Trophoblast cell (in vitro differentiated cells and primary cell): ENCODE data around the gene NCOA3.

Source experiments
- DNase-seq, 2 donors: peaks; one replicate each; pipeline ENCODE4 v3.0.0-alpha.2; 2016
- H2AFZ ChIP-seq: 2 replicates; pipeline ENCODE4 v1.6.1; 2013; ENCODE audit warnings: low read length, moderate library complexity, mild to moderate bottlenecking; ENCODE audit not compliant: insufficient read depth, poor library complexity
- H2AK5ac ChIP-seq: 2 replicates; pipeline ENCODE4 v1.6.1; 2013; ENCODE audit warnings: mild to moderate bottlenecking, low read length
- H2BK120ac ChIP-seq: 2 replicates; pipeline ENCODE4 v1.6.1; 2013; ENCODE audit warnings: low read length, mild to moderate bottlenecking, moderate library complexity; ENCODE audit not compliant: insufficient read depth, poor library complexity
- H2BK12ac ChIP-seq: 2 replicates; pipeline ENCODE4 v1.6.1; 2013; ENCODE audit warnings: mild to moderate bottlenecking, low read length, moderate library complexity
- H2BK5ac ChIP-seq: 2 replicates; pipeline ENCODE4 v1.6.1; 2013; ENCODE audit warnings: low read length, low read depth, moderate library complexity, mild to moderate bottlenecking; ENCODE audit not compliant: poor library complexity
- H3K14ac ChIP-seq: 2 replicates; pipeline ENCODE4 v1.6.1; 2013; ENCODE audit warnings: mild to moderate bottlenecking, low read length
- H3K18ac ChIP-seq: 2 replicates; pipeline ENCODE4 v1.6.1; 2013; ENCODE audit warnings: mild to moderate bottlenecking, low read length
- H3K23ac ChIP-seq: 2 replicates; pipeline ENCODE4 v1.6.1; 2013; ENCODE audit warnings: low read length
- H3K27ac ChIP-seq: 2 replicates; pipeline ENCODE4 v1.5.1; 2013; ENCODE audit warnings: low read depth, mild to moderate bottlenecking, inconsistent platforms, low read length, moderate library complexity
- H3K27me3 ChIP-seq: 2 replicates; pipeline ENCODE4 v1.6.1; 2013; ENCODE audit warnings: inconsistent platforms, mild to moderate bottlenecking, low read length, moderate library complexity; ENCODE audit not compliant: insufficient read depth
- H3K36me3 ChIP-seq, 2 experiments: 1 replicate in 1 of 2; 2 replicates in 1 of 2; pipeline ENCODE4 v1.6.1; 2013; ENCODE audit warnings: low read length in 2 of 2, mild to moderate bottlenecking in 2 of 2, moderate library complexity in 1 of 2; ENCODE audit not compliant: insufficient read depth in 2 of 2, control insufficient read depth in 1 of 2
- H3K4ac ChIP-seq: 2 replicates; pipeline ENCODE4 v1.6.1; 2013; ENCODE audit warnings: low read depth, mild to moderate bottlenecking, low read length, moderate library complexity
- H3K4me1 ChIP-seq, 2 experiments: 1 replicate in 1 of 2; 2 replicates in 1 of 2; pipeline ENCODE4 v1.6.1; 2013; ENCODE audit warnings: low read length in 2 of 2, mild to moderate bottlenecking in 2 of 2, moderate library complexity in 1 of 2; ENCODE audit not compliant: insufficient read depth in 2 of 2, control insufficient read depth in 1 of 2
- H3K4me2 ChIP-seq: 2 replicates; pipeline ENCODE4 v1.6.1; 2013; ENCODE audit warnings: inconsistent platforms, mild to moderate bottlenecking, low read length, moderate library complexity
- H3K4me3 ChIP-seq: 2 replicates; pipeline ENCODE4 v1.5.1; 2013; ENCODE audit warnings: mild to moderate bottlenecking, low read depth, low read length, inconsistent platforms
- H3K79me1 ChIP-seq: one replicate; pipeline ENCODE4 v1.6.1; 2013; ENCODE audit warnings: low read length
- H3K79me2 ChIP-seq: 2 replicates; pipeline ENCODE4 v1.6.1; 2013; ENCODE audit warnings: low read length, mild to moderate bottlenecking; ENCODE audit not compliant: control insufficient read depth, insufficient read depth, poor library complexity
- H3K9ac ChIP-seq: 2 replicates; pipeline ENCODE4 v1.6.1; 2013; ENCODE audit warnings: mild to moderate bottlenecking, low read length
- H3K9me3 ChIP-seq: 2 replicates; pipeline ENCODE4 v1.6.1; 2013; ENCODE audit warnings: low read depth, mild to moderate bottlenecking, control low read depth, inconsistent platforms, low read length; ENCODE audit not compliant: insufficient read depth
- H4K12ac ChIP-seq: 2 replicates; pipeline ENCODE4 v1.6.1; 2013; ENCODE audit warnings: low read depth, mild to moderate bottlenecking, low read length, moderate library complexity
- H4K8ac ChIP-seq: 2 replicates; pipeline ENCODE4 v1.6.1; 2013; ENCODE audit warnings: low read depth, mild to moderate bottlenecking, low read length, moderate library complexity
- H4K91ac ChIP-seq: one replicate; pipeline ENCODE4 v1.6.1; 2013; ENCODE audit warnings: low read depth, mild to moderate bottlenecking, low read length, moderate library complexity
- WGBS: extraction: QIAGEN DNeasy Blood & Tissue Kit; methylation state at CpG from one replicate; pipeline ENCODE4 v1.1.7; 2013; ENCODE audit warnings: missing lambda C conversion rate; ENCODE audit not compliant: insufficient read length, insufficient coverage; ENCODE audit errors: extremely low coverage; 5-methylcytosine and 5-hydroxymethylcytosine counted together

The NCOA3 gene

GRCh38 chr20:47464380-47465101, 37.1 kb upstream of the NCOA3 start:
- Histone ChIP-seq H2AK5ac (no peak overlapping the region), H2AFZ (no peak overlapping the region)
- no CpG with 5 or more reads among the region's 11 CpGs for WGBS

GRCh38 chr20:47465335-47466090, 36.2 kb upstream of the NCOA3 start:
- Histone ChIP-seq H3K27me3 (no peaks in the 10 kb centered on the region), H4K12ac (no peak overlapping the region), H2AFZ (no peak overlapping the region), H2AK5ac (peak overlapping the region; percentile 82), H3K4me1 (peaks cover 12 to 16% of the 10 kb centered on the region in 2 experiments), H4K91ac (peak overlapping the region; percentile 89), H3K14ac (peak overlapping the region; percentile 83), H3K23ac (no peak overlapping the region), H3K4me3 (no peak overlapping the region), H2BK120ac (peak overlapping the region; percentile 91), H2BK5ac (peak overlapping the region; percentile 79), H3K4me2 (no peak overlapping the region), H2BK12ac (peak overlapping the region; percentile 100), H3K79me2 (peaks cover 2% of the 10 kb centered on the region), H3K4ac (peak overlapping the region; percentile 27), H3K27ac (no peak overlapping the region), H3K79me1 (peaks cover 25% of the 10 kb centered on the region), H3K18ac (peak overlapping the region; percentile 91), H3K36me3 (no peaks in the 10 kb centered on the region), H4K8ac (peak overlapping the region; percentile 76), H3K9ac (no peak overlapping the region), H3K9me3 (peaks cover 1% of the 10 kb centered on the region)
- no peak for DNase-seq
- WGBS, result no CpG with 5 or more reads among the region's 16 CpGs

More at GRCh38 chr20:47464380-47465101, 37.1 kb upstream of the NCOA3 start:
- peak; percentile 88 to 97 for DNase-seq
- H3K4ac ChIP-seq, result no peak overlapping the region
- no peak overlapping the region for H2BK120ac ChIP-seq
- no peak overlapping the region for H3K14ac ChIP-seq
- no peak overlapping the region for H4K8ac ChIP-seq
- no peak overlapping the region for H3K4me2 ChIP-seq
- H3K18ac ChIP-seq, result no peak overlapping the region
- H3K4me3 ChIP-seq, result no peak overlapping the region
- H3K36me3 ChIP-seq, result no peaks in the 10 kb centered on the region
- peak overlapping the region; percentile 41 for H2BK12ac ChIP-seq
- peaks cover 12 to 16% of the 10 kb centered on the region in 2 experiments for H3K4me1 ChIP-seq
- peaks cover 1% of the 10 kb centered on the region for H3K9me3 ChIP-seq
- H2BK5ac ChIP-seq, result no peak overlapping the region
- H4K91ac ChIP-seq, result no peak overlapping the region
- H3K23ac ChIP-seq, result no peak overlapping the region
- H3K79me2 ChIP-seq, result peaks cover 2% of the 10 kb centered on the region
- H3K27ac ChIP-seq, result no peak overlapping the region
- H3K9ac ChIP-seq, result no peak overlapping the region
- peaks cover 24% of the 10 kb centered on the region for H3K79me1 ChIP-seq
- no peaks in the 10 kb centered on the region for H3K27me3 ChIP-seq
- H4K12ac ChIP-seq, result no peak overlapping the region

- Histone ChIP-seq H2AK5ac (no peak overlapping the region), H3K4me3 (no peak overlapping the region), H2BK5ac (peak overlapping the region; percentile 88), H3K18ac (no peak overlapping the region), H2BK12ac (peak overlapping the region; percentile 74), H3K79me2 (peaks cover 2% of the 10 kb centered on the region), H4K91ac (peak overlapping the region; percentile 89), H3K36me3 (no peaks in the 10 kb centered on the region), H3K79me1 (peaks cover 25% of the 10 kb centered on the region), H3K4ac (peak overlapping the region; percentile 49), H3K23ac (no peak overlapping the region), H4K8ac (no peak overlapping the region), H3K14ac (peak overlapping the region; percentile 21), H3K9ac (no peak overlapping the region), H3K27me3 (no peaks in the 10 kb centered on the region), H2BK120ac (peak overlapping the region; percentile 54), H2AFZ (no peak overlapping the region), H3K4me2 (no peak overlapping the region), H3K4me1 (peaks cover 12 to 16% of the 10 kb centered on the region in 2 experiments), H3K27ac (peak overlapping the region; percentile 92), H4K12ac (no peak overlapping the region), H3K9me3 (no peaks in the 10 kb centered on the region)
- WGBS, result no CpG with 5 or more reads among the region's 2 CpGs
- DNase-seq, result no peak
Observed at GRCh38 chr20:47466213-47466612, 35.5 kb upstream of the NCOA3 start.

- Histone ChIP-seq H3K79me1 (peaks cover 25% of the 10 kb centered on the region), H3K18ac (peak overlapping the region; percentile 7), H4K8ac (peak overlapping the region; percentile 80), H4K91ac (peak overlapping the region; percentile 91), H3K27me3 (no peaks in the 10 kb centered on the region), H3K4ac (peak overlapping the region; percentile 49), H3K9ac (no peak overlapping the region), H2BK5ac (peak overlapping the region; percentile 88), H3K4me3 (no peak overlapping the region), H2AFZ (no peak overlapping the region), H3K14ac (peak overlapping the region; percentile 21), H4K12ac (no peak overlapping the region), H2BK12ac (peak overlapping the region; percentile 74), H3K79me2 (peaks cover 2% of the 10 kb centered on the region), H3K23ac (no peak overlapping the region), H3K36me3 (no peaks in the 10 kb centered on the region), H3K9me3 (no peaks in the 10 kb centered on the region), H2BK120ac (peak overlapping the region; percentile 91), H3K27ac (peak overlapping the region; percentile 92), H3K4me2 (no peak overlapping the region), H3K4me1 (peaks cover 12 to 16% of the 10 kb centered on the region in 2 experiments), H2AK5ac (peak overlapping the region; percentile 71)
- DNase-seq, result peak; percentile 77 to 80
- WGBS, result no CpG with 5 or more reads among the region's 15 CpGs
Observed at GRCh38 chr20:47466704-47467459, 34.8 kb upstream of the NCOA3 start.
